Stimulated activated CD8-positive, alpha-beta memory T cell treated with anti-CD3 and anti-CD28 coated beads, Interleukin-15, amount 100 ng/mL, for 4 hours (primary cell): Measurements from ENCODE around the gene ISM2.
A peak's percentile ranks its signal among the peaks of the same experiment; 100 is the strongest.

Experiments used
- DNase-seq, 2 donors: peaks; one replicate each; pipeline ENCODE4 v3.0.0-alpha.2; 2020; ENCODE audit warnings: low read depth in 2 of 2

Gene ISM2

DNA sequence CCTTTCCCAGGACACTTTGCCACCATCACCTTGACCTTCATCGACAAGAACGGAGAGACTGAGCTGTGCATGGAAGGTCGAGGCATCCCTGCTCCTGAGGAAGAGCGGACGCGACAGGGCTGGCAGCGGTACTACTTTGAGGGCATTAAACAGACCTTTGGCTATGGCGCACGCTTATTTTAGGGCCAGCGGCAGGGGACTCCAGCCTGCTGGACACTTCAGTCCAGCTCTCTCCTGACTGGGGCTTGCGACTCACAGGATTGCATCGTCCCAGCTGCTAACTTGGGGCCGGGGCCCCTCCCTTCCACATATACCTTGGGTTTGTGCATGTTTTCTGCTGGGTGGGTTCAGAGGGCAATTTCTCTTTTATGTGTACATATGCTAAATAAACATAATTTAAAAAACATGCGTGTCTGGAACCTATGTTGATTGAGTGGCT, 29.5 kb downstream of the ISM2 start:
- DNase-seq, result no peak

DNA sequence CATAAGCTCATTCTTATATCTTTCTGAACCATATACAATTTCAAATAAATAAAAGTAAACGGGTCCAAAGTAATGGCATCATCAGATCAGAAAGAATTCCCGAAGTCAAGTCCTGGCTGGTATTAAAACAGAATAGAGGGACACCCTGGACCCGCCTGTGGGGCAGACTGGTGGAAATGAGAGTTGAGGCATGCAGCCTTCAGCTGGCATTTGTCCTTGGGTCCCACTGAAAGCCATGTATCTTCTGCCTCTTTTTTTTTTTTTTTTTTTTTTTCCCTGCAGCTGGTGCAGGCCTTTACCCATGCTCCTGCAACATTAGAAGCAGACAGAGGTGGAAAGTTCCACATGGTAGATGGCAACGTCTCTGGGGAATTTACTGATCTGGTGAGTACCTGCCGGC, 30.8 kb downstream of the ISM2 start:
- DNase-seq, result no peak

DNA sequence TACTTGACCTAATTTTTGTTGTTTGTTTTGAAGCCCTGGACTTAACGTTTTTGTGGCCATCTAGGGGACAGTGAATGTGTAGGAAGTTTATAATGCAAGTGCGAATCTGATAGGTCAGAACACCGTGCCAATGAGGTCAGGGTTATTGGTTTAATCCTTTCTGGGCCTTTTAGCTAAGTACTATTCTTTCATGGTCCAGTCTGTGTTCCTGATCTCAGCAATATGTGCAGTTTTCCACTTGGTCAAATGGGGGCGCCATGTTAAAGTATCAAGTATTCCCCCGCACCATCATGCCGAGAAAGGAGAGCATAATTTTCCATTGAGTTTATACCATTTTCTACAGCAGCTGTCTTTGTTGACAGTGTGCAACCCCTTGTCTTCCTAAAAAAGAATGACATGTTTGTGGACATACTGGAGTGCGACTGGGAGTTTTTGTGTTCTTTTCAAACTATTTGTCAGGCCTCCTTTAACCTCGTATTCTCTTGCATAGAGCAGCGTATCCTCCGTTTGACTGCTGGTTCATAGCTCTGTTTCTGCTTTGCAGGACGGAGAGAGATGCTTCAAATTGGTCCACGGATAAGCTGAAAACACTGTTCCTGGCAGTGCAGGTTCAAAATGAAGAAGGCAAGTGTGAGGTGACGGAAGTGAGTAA, 39.4 kb downstream of the ISM2 start:
- DNase-seq, result peak in 1 of 2 donors; percentile 32

DNA sequence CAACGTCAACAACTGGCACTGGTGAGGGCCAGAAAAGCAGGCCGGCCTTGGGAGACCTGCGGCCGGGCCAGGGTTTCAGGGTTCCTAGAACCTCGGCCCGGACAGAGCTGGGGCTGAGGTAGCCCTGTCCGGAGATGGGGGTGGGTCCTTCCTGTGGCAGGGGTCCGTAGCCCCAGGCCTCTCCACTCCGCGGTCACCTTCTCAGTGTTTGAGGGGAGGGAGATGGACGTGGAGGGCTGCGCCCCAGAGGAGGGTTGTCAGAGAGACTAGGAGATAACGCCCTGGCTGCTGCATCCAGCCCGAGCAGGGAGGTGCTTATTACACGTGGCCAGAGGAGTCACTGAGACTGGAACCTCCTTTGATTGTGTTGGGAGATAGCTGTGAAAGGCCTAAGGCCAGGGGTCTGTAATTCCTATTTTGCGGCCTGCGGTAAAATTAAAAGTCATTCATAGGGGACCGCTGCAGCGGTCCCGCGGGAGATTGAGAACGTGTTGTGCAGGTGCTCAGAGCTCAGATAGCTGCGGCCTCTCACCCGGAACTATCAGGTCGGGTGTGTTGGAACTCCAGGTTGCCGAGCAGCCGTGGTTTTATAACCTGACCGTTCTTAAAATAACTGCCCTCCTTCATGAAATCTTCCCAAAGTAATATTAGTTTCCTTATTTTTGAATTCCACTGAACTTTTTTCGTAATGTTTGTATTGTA, 40.2 kb downstream of the ISM2 start:
- DNase-seq, result peak in 1 of 2 donors; percentile 17

DNA sequence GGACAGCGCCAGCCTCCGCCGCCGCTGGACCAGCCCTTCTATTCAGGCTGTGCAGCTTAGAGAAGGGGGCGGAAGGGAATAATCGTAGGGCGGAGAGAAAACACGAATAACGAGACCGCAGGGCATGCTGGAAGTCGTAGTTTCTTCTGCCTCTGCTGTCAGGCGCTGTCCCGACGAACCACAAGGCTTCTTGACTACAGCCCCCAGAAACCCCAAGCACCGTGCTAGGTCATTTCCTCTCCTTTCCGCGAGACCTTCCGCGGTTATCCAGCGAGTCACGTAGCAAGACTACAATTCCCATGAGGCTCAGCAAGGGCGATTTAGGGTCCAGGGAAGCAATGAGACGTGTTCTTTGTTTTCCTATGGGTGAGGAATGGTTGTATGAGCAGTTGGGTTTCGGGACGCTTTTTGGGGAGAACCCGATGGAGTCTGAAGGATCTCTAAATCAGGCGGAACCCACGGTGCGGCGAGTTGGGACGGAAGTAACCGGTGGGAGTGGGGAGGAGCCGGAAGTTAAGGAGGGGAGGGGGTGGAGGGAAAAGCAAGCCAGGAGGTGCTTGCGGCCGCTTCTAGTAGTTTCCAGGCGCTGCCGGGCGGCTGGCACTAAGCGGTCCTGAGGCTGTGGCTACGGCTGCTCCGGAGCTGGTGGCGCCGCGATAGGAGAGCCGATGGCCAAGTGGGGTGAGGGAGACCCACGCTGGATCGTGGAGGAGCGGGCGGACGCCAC, 40.9 kb downstream of the ISM2 start, which contains the start of the genes AHSA1 and VIPAS39:
Gene AHSA1 (plus strand): TSS at position 572 of the 727 bp plus-strand sequence. CDS start 97 bp downstream, at position 669.
Gene VIPAS39 (minus strand): TSS at position 80 of the 727 bp plus-strand sequence. CDS start 3,499 bp downstream, outside the sequence.
- peak; percentile 86 to 94 for DNase-seq

DNA sequence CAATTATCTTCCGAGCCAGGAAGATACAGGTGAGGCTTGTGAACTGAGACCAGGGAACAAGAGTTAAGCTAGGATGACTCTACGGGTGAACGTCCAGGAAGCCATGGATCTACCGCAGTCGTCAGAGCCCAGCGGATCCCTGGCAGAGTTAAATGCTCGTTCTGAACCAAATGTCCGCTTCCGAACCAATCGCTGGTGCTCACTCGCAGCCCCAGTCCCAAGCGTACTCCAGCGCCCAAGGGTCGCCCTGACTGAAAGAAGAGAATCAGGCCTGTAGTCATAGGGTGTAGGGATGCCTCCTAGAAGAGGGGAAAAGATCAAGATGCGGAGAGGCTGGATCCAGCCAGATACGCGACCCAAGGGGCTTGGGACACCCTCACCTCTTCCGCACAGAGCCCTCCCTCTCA, 41.5 kb downstream of the ISM2 start:
- no peak for DNase-seq

DNA sequence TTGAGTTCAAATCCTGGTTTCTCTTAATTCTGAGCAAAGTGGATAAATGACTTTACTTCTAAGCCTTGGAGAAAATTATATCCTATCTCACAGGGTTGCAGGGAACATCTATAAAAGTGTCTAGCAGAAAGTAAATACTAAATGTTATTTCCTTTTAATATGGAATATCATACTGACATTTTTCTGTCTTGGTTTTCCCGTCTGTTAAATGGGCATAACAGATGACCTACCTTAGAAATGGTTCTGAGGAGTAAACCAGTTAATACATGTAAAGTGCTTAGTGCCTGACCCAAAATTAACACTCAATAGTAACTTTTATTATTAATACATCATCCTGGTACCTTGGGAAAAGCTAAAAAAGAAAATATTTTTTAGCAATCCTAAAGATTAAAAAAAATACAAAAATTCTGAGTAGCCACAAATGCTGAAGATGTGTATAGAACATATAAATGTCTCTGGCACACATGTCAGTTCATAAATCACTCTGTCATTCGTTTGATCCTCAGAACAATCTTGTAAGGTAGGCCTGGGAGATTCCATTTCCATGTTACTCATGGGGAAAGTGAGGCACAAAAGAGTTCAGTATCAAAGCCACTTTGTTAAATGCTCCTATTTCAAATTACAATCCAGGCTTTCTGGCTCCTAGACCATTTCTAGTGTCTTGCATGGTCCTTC, 42.5 kb downstream of the ISM2 start:
- no peak for DNase-seq

DNA sequence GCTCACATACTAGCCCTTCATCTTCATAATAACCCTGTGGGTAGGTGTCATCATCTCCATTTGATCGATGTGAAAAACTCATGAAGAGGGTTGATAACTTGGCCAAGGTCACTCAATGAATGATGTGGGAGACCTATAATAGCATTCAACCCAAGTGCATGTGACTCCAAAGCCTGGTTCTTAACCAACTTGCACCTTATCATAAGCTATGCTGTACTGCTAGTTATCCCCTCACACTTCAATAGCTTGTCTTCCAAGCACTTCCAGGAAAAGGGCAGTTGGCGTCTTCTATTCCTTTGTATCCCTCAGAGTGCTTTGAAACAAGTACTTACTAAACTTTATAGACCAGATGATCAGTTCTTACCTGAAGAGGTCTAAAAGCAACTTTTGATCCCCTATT, 56.4 kb downstream of the ISM2 start:
- DNase-seq, result no peak

DNA sequence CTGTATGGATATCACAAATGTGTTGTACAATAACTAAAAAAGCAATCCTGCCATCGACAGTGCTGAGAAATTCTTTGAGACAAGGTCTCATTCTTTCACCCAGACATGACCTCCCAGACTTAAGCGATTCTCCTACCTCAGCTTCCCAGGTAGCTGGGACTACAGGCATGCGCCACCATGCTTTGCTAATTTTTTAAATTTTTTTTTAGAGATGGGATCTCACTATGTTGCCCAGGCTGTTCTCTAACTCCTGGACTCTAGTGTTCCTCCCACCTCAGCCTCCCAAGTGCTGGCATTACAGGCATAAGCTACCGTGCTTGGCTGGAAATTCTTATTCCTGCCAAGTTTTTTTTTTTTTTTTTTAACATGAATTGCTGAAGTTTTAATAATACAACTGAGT, 58.8 kb downstream of the ISM2 start:
- no peak for DNase-seq

DNA sequence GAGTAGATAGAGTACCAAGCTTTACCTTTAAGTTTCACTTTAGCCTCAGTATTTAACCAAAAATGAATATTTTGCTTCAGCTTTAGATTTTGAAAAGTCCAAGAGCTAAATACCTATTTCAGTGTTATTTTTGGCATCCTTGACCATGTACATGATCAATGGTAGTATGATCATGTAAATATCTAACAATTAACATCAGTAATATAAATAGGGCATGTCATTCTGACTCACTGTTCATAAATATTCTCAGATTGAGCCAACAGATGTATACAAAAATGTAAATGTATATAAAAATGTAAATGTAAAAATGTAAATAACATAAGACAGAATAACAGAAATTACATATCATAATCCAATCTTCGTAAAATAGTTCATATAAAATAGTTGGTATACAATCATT, 60.0 kb downstream of the ISM2 start:
- DNase-seq, result no peak

DNA sequence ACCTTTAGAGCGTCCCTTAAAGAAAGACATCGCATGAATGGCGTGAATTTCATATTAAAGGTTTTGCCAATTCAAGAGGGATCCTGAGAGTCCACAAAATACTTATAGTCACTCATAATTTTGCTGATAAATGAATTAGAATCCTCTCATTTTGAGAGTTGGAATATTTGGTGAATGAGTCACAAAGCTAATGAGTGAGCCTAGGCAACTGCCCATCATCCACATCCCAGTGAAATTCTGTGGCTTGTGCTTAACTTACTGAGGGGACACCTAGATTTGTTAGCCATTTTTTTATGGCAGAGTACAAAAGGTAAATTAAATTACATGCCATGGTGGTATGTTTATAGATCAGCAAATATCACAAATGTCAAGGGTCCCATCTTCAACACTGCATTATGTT, 62.6 kb downstream of the ISM2 start:
- no peak for DNase-seq

DNA sequence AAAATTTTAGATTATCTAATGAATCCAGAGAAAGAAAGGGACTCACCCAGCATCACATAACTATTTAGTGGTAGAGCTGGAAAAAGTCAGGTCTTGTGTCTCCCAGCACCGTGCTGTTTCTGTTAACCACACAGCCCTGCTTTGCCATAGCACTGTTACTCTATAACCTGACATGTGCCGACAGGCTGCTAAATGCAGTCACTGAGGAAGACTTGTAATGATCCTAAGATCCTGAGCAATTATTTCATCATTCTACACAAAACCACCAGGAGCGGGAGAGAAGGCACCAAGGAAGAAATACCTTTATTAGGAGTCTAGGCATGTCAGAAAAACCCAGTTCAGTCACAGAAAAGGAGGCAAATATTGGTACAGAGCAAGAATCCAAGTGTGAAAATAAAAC, 72.2 kb downstream of the ISM2 start:
- DNase-seq, result no peak

DNA sequence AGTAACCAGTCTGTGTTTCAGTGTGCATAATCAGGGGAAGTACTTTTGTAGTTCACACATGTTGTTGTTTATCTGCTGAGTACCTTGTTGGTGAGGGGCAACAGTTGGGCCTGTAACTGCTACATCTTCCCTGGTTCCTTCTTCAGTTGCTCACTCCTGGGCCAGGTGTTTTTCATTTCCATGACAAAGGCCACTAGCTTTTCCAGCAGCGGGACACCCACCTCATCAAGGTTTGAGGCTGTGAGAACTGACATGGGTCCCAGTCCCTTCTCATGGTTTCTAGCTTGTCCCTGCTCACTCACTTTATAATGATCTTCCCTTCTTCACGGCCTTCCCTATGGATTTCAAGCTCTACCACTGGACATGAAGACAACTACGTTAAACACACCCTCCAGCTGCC, 73.8 kb downstream of the ISM2 start:
- DNase-seq, result no peak
